K562 (cell line): Measurements from ENCODE around the gene ZNF839. TPM values are rescaled to one million over a fixed set of nuclear protein-coding genes. Genes with fewer than 3 reads are reported as not detected.
A peak's percentile ranks its signal among the peaks of the same experiment; 100 is the strongest.

Source experiments
- BMI1 ChIP-seq: fragments of 150-350 bp; IDR thresholded peaks from 2 replicates; pipeline ENCODE4 v1.6.1; 2014; ENCODE audit warnings: low read length
- CHD1 ChIP-seq: fragments of 200-600 bp; sonication (generic); IDR thresholded peaks from one replicate; pipeline ENCODE4 v1.6.1; 2012; ENCODE audit warnings: mild to moderate bottlenecking, moderate library complexity, low read length, inconsistent platforms
- CREB1 ChIP-seq, 2 experiments: sonication (generic) in 1 of 2; formaldehyde crosslinking in 1 of 2; IDR thresholded peaks; 2 replicates each; pipeline versions ENCODE4 v1.6.1 to v1.8.0; 2012 to 2022; ENCODE audit warnings: inconsistent platforms in 1 of 2, mild to moderate bottlenecking in 1 of 2, missing genetic modification reagents in 1 of 2, moderate library complexity in 1 of 2
- CSDE1 ChIP-seq, 2 experiments: fragments of 450-650 bp; IDR thresholded peaks; 2 replicates each; pipeline ENCODE4 v1.6.1; 2016; ENCODE audit warnings: mild to moderate bottlenecking in 1 of 2
- ELF2 ChIP-seq: fragments of 250-450 bp; sonication (Bioruptor Pico); IDR thresholded peaks from 2 replicates; pipeline ENCODE4 v1.5.0; 2021; ENCODE audit warnings: mild to moderate bottlenecking
- EP300 ChIP-seq: IDR thresholded peaks from 2 replicates; pipeline ENCODE4 v1.6.1; 2012; ENCODE audit warnings: low read length, improper control_type of control experiment
- JUND ChIP-seq, 2 experiments: IDR thresholded peaks; 2 replicates in 1 of 2; 3 replicates in 1 of 2; pipeline ENCODE4 v1.6.1; 2011; ENCODE audit warnings: borderline replicate concordance in 2 of 2, low read depth in 2 of 2, low read length in 2 of 2, improper control_type of control experiment in 1 of 2, missing biosample characterization in 1 of 2, missing genetic modification characterization in 1 of 2, missing genetic modification reagents in 1 of 2
- KAT7 ChIP-seq: sonication (generic); formaldehyde crosslinking; IDR thresholded peaks from 2 replicates; pipeline ENCODE4 v1.8.0; 2022; ENCODE audit warnings: missing genetic modification reagents, mild to moderate bottlenecking, borderline replicate concordance
- L3MBTL2 ChIP-seq: fragments of 450-650 bp; IDR thresholded peaks from 2 replicates; pipeline ENCODE4 v1.6.1; 2016; ENCODE audit warnings: mild to moderate bottlenecking, moderate library complexity
- MYC ChIP-seq, 2 experiments: fragments of 250-450 bp in 1 of 2; sonication (Bioruptor Pico) in 1 of 2; IDR thresholded peaks; 2 replicates each; pipeline versions ENCODE4 v1.5.1 to v1.6.1; 2012 to 2021; ENCODE audit warnings: low read depth in 2 of 2, borderline replicate concordance in 1 of 2, improper control_type of control experiment in 1 of 2, low read length in 1 of 2, mild to moderate bottlenecking in 1 of 2, moderate library complexity in 1 of 2
- POLR3G ChIP-seq: IDR thresholded peaks from 2 replicates; pipeline ENCODE4 v1.6.1; 2011; ENCODE audit not compliant: insufficient read length, insufficient replicate concordance; ENCODE audit errors: extremely low read depth
- RCOR1 ChIP-seq, 2 experiments: IDR thresholded peaks; 2 replicates each; pipeline ENCODE4 v1.6.1; 2012; ENCODE audit warnings: low read depth in 2 of 2, low read length in 2 of 2, borderline replicate concordance in 1 of 2, improper control_type of control experiment in 1 of 2
- RFX1 ChIP-seq: fragments of 450-650 bp; IDR thresholded peaks from 2 replicates; pipeline ENCODE4 v1.6.1; 2016; ENCODE audit warnings: mild to moderate bottlenecking, moderate library complexity
- SMARCB1 ChIP-seq: IDR thresholded peaks from 2 replicates; pipeline ENCODE4 v1.6.1; 2011; ENCODE audit warnings: improper control_type of control experiment, low read depth; ENCODE audit not compliant: insufficient read length
- TAF1 ChIP-seq: IDR thresholded peaks from 2 replicates; pipeline ENCODE4 v1.6.1; 2011; ENCODE audit warnings: mild to moderate bottlenecking, low read length, moderate library complexity; ENCODE audit not compliant: insufficient read depth, control insufficient read depth, severe bottlenecking; ENCODE audit errors: extremely low read depth
- ZNF274 ChIP-seq: IDR thresholded peaks from 2 replicates; pipeline ENCODE4 v1.6.1; 2011; ENCODE audit warnings: low read depth, mild to moderate bottlenecking, low read length, moderate library complexity, borderline replicate concordance
- ZNF347 ChIP-seq: fragments of 450-650 bp; formaldehyde crosslinking; IDR thresholded peaks from 2 replicates; pipeline ENCODE4 v1.4.0; 2020; ENCODE audit warnings: low read depth, mild to moderate bottlenecking, moderate library complexity
- polyA plus RNA-seq, 8 experiments: library from polyadenylated mRNA; depleted of rRNA in 4 of 8; stranded (reverse) in 5 of 8; unstranded in 3 of 8; fragments of >200 nt; fragmentation: Nextera tagmentation in 2 of 8; fragmentation: Illumina TruSeq in 1 of 8; extraction: Ambion mirVana in 2 of 8; extraction: Trizol in 1 of 8; gene quantifications; 2 replicates each; pipeline versions ENCODE4 v1.2.1 to v1.2.3, GENCODE V29; 2011 to 2014; ENCODE audit warnings: inconsistent platforms in 1 of 8, missing spikeins in 1 of 8
- total RNA-seq, 7 experiments: library from RNA; depleted of rRNA in 6 of 7; stranded (reverse); fragments of >200 nt in 6 of 7; fragmentation: Illumina TruSeq in 2 of 7; extraction: Trizol in 2 of 7; gene quantifications; 2 replicates each; pipeline versions ENCODE4 v1.2.1 to v1.2.3, GENCODE V29; 2011 to 2021; ENCODE audit warnings: low replicate concordance in 1 of 7
- TF ChIP-seq, protein P1 (sequence below): sonication (generic); formaldehyde crosslinking; IDR thresholded peaks from 2 replicates; pipeline ENCODE4 v1.8.0; 2023; ENCODE audit warnings: mild to moderate bottlenecking, missing genetic modification reagents
- TF ChIP-seq, protein P2 (sequence below), 2 experiments: fragments of 450-650 bp; conservative IDR thresholded peaks; 2 replicates each; pipeline ENCODE4 v1.6.1; 2017; ENCODE audit warnings: mild to moderate bottlenecking in 2 of 2, moderate library complexity in 2 of 2
- TF ChIP-seq, protein P3 (sequence below): fragments of 450-650 bp; IDR thresholded peaks from 2 replicates; pipeline ENCODE4 v1.6.1; 2017; ENCODE audit warnings: antibody characterized with exemption

The ZNF839 gene
- total and polyA plus RNA-seq, 9 of the 15 experiments (the other 6 are each of a cell fraction or from before 2014, with no cell fraction given) = 0.42 to 8.4 (median 5.7) TPM

GRCh38 chr14:102362545-102363181, 43.1 kb downstream of the ZNF839 start, which contains the start of the genes CINP and TECPR2 (continued):
- no peak for TF ChIP-seq ZNF347 (CRISPR knock-in tag)
- TF ChIP-seq KAT7 (CRISPR knock-in tag) = no peak
- TF ChIP-seq POLR3G = no peak
- TF ChIP-seq SMARCB1 = no peak
- TF ChIP-seq RCOR1 (IDR thresholded peaks at IDR 0.05; ENCODE audit: borderline replicate concordance in 1 of 2, low read depth in 2 of 2, low read length in 2 of 2) = no peak
- no peak for TF ChIP-seq MYC (IDR thresholded peaks at IDR 0.05; ENCODE audit: low read depth, low read length)
- no peak for TF ChIP-seq MYC (CRISPR knock-in tag; IDR thresholded peaks at IDR 0.05; ENCODE audit: borderline replicate concordance, low read depth)
- no peak for TF ChIP-seq ELF2 (CRISPR knock-in tag)
- TF ChIP-seq JUND (IDR thresholded peaks at IDR 0.05; ENCODE audit: borderline replicate concordance, low read depth, low read length) = peak; percentile 31; the same call in 1 of the 2 replicates
- no peak for TF ChIP-seq JUND (tag; IDR thresholded peaks at IDR 0.05; ENCODE audit: borderline replicate concordance, low read depth, low read length)
- no peak for TF ChIP-seq CHD1
- TF ChIP-seq, protein P1, sequence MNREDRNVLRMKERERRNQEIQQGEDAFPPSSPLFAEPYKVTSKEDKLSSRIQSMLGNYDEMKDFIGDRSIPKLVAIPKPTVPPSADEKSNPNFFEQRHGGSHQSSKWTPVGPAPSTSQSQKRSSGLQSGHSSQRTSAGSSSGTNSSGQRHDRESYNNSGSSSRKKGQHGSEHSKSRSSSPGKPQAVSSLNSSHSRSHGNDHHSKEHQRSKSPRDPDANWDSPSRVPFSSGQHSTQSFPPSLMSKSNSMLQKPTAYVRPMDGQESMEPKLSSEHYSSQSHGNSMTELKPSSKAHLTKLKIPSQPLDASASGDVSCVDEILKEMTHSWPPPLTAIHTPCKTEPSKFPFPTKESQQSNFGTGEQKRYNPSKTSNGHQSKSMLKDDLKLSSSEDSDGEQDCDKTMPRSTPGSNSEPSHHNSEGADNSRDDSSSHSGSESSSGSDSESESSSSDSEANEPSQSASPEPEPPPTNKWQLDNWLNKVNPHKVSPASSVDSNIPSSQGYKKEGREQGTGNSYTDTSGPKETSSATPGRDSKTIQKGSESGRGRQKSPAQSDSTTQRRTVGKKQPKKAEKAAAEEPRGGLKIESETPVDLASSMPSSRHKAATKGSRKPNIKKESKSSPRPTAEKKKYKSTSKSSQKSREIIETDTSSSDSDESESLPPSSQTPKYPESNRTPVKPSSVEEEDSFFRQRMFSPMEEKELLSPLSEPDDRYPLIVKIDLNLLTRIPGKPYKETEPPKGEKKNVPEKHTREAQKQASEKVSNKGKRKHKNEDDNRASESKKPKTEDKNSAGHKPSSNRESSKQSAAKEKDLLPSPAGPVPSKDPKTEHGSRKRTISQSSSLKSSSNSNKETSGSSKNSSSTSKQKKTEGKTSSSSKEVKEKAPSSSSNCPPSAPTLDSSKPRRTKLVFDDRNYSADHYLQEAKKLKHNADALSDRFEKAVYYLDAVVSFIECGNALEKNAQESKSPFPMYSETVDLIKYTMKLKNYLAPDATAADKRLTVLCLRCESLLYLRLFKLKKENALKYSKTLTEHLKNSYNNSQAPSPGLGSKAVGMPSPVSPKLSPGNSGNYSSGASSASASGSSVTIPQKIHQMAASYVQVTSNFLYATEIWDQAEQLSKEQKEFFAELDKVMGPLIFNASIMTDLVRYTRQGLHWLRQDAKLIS (CRISPR knock-in tag) = no peak
- TF ChIP-seq CSDE1 (IDR thresholded peaks at IDR 0.05) = peak in 1 of 2 experiments; percentile 55; a peak in 1 of 4 replicates
- TF ChIP-seq, protein P2, sequence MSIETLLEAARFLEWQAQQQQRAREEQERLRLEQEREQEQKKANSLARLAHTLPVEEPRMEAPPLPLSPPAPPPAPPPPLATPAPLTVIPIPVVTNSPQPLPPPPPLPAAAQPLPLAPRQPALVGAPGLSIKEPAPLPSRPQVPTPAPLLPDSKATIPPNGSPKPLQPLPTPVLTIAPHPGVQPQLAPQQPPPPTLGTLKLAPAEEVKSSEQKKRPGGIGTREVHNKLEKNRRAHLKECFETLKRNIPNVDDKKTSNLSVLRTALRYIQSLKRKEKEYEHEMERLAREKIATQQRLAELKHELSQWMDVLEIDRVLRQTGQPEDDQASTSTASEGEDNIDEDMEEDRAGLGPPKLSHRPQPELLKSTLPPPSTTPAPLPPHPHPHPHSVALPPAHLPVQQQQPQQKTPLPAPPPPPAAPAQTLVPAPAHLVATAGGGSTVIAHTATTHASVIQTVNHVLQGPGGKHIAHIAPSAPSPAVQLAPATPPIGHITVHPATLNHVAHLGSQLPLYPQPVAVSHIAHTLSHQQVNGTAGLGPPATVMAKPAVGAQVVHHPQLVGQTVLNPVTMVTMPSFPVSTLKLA (conservative IDR thresholded peaks at IDR 0.05) = peak; percentile 41 to 65
- TF ChIP-seq BMI1 = peak; percentile 70
- TF ChIP-seq CREB1 (IDR thresholded peaks at IDR 0.05) = peak; percentile 80
- TF ChIP-seq CREB1 (CRISPR knock-in tag; IDR thresholded peaks at IDR 0.05) = peak; percentile 82
- TF ChIP-seq, protein P3, sequence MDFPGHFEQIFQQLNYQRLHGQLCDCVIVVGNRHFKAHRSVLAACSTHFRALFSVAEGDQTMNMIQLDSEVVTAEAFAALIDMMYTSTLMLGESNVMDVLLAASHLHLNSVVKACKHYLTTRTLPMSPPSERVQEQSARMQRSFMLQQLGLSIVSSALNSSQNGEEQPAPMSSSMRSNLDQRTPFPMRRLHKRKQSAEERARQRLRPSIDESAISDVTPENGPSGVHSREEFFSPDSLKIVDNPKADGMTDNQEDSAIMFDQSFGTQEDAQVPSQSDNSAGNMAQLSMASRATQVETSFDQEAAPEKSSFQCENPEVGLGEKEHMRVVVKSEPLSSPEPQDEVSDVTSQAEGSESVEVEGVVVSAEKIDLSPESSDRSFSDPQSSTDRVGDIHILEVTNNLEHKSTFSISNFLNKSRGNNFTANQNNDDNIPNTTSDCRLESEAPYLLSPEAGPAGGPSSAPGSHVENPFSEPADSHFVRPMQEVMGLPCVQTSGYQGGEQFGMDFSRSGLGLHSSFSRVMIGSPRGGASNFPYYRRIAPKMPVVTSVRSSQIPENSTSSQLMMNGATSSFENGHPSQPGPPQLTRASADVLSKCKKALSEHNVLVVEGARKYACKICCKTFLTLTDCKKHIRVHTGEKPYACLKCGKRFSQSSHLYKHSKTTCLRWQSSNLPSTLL = no peak
- peak; percentile 69 for TF ChIP-seq TAF1
- no peak for TF ChIP-seq EP300
- 0 out of 2 replicates have a peak, but pooled peaks have one; percentile 21 for TF ChIP-seq L3MBTL2
- peak; percentile 88 for TF ChIP-seq RFX1
- TF ChIP-seq ZNF274 = no peak
